ENCODE measurements around the gene DENND10.
"Not testable (repeated sequence)": the region's sequence is repeated elsewhere in the genome, so short reads cannot be mapped to it uniquely, and the experiment has no call there.

Gene DENND10

GRCh38 chr10:119132521-119133345 lies 28.8 kb downstream of the DENND10 start:
- no peak for DNase-seq (ENCODE audit: low spot score)

DNA sequence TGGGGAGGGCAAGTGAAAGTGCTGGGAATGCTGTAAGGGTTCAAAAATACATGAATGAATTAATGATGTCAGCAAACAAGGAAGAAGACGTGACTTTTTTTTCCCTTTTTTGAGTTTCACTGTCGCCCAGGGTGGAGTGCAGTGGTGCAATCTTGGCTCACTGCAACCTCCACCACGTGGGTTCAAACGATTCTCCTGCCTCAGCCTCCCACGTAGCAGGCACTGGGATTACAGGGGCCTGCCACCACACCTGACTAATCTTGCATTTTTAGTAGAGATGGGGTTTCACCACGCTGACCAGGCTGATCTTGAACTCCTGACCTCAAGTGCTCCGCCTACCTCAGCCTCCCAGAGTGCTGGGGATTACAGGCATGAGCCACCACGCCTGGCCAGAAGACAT lies 30.0 kb downstream of the DENND10 start:
- DNase-seq (ENCODE audit: low spot score) = no peak

DNA sequence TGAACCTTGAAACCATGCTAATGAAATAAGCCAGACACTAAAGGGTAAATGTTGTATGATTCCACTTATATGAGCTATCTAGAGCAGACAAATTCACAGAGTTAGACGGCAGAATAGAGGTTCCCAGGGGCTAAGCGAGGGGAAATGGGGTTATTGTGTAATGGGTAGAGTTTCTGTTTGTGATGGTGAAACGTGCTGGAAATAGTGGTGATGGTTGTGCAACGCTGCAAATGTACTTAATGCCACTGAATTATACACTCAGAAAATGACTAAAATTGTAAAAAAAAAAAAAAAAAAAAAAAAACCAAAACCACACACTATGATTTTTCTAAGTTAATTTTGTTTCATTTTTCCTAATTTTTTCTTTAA lies 31.6 kb downstream of the DENND10 start:
- DNase-seq (ENCODE audit: low spot score) = no peak

- DNase-seq (ENCODE audit: low spot score) = no peak
These were observed 32.2 kb downstream of the DENND10 start for GRCh38 chr10:119136084-119136483.

DNA sequence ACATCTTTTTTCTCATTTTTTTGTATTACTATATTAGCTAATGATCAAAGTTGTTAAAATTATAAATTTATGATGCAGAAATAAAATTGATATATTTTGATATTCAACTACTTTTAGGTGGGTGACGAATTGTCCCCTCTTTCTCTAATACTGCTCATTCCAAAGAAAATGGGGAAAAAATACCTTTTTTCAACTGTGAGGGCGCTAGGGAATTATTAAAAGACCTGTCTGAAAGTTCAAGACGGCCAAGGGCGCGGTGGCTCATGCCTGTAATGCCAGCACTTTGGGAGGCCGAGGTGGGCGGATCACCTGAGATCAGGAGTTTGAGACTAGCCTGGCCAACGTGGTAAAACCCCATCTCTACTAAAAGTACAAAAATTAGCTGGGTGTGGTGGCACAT lies 34.0 kb downstream of the DENND10 start:
- DNase-seq (ENCODE audit: low spot score) = not testable (repeated sequence)

DNA sequence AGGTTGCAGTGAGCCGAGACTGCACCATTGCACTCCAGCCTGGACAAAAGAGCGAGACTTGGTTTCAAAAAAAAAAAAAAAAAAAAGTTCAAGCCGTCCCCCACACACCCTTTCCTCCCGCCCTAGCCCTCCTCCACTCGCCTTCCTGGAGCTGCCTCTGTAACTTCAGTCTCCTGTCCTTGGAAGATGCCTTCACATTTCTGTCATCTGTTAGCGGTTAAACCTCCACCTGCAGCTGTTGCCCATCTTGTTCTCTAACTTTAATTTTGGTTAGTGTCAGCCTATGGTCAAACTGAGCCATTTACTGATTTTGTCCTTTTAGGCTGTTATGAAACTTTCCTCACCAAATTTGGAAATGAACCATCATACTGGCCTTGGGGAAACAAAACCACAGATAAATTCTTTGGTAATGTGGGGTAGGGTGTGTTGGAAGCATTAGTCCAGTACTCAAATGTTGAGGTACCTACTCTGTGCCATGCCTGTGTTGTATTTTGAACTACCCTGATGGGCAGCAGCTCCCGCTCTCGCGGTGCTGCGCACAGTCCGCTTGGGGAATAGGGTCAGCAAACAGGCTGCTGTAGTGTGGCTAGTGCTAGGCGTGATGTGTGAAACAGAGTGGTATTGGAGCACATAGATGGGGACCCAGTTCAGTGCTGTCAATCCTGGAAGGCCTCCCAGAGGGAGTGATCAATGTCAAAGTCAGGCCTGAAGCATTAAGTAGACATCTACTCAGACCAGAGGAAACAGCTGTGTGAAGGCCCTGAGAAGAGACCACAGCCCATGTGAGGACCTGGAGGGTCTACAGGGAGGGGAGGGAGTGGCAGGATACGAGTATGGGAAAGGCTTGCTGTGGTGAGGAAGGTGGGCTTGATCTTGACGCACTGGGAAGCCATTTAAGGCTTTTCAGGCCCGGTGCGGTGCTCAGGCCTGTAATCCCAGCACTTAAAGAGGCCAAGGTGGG lies 34.7 kb downstream of the DENND10 start:
- DNase-seq (ENCODE audit: low spot score) = no peak

GRCh38 chr10:119139464-119140067 lies 35.7 kb downstream of the DENND10 start:
- no peak for DNase-seq (ENCODE audit: low spot score)

- DNase-seq (ENCODE audit: low spot score) = no peak
These were observed 36.8 kb downstream of the DENND10 start for GRCh38 chr10:119140603-119141245.

DNA sequence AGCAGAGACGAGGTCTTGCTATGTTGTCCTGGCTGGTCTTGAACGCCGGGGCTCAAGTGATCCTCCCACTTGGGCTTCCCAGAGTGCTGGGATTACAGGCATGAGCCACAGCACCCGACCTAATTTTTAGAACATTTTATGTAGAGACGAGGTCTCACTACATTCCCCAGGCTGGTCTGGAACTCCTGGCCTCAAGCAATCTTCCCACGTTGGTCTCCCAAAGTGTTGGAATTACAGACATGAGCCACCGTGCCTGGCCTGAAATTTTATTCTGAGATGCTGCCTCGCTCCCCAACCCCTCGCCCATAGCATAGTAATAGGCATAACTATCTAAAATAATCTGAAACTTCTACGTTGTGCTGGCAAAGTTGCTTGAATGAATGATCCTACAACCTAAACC lies 39.7 kb downstream of the DENND10 start:
- DNase-seq (ENCODE audit: low spot score) = no peak

GRCh38 chr10:119149157-119149556 lies 45.2 kb downstream of the DENND10 start:
- DNase-seq (ENCODE audit: low spot score) = no peak

DNA sequence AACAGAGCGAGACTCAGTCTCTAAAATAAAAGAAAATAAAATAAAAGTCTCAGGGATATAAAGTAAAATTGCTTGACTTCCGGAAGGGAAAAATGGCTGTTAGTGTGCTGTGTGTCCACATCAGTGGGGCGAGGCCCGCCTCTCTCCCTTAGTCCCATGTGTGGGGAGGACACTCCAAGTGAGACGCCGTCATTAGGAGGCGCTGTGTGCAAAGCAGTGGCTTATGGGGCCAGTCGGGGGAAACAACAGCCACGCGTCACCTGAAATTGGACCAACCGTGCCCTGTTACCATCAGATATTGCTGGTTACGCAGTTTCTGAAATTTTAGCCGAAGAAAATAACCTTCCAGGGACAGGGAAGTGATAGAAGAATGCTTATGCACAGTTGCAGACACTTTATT lies 45.8 kb downstream of the DENND10 start:
- DNase-seq (ENCODE audit: low spot score) = no peak

GRCh38 chr10:119151601-119152000 lies 47.7 kb downstream of the DENND10 start:
- DNase-seq (ENCODE audit: low spot score) = not testable (repeated sequence)

DNA sequence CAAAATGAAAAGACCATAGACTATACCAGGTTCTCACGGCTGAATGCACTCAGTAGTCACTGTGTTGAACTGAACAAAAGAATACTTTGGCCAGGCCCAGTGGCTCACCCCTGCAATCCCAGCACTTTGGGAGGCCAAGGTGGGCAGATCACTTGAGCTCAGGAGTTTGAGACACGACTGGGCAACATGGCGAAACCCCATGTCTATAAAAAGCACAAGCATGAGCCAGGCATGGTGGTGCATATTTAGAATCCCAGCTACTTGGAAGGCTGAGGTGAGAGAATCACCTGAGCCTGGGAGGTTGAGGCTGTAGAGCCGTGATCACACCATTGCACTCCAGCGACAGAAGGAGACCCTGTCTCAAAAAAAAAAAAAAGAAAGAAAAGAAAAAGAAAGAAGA lies 49.1 kb downstream of the DENND10 start:
- DNase-seq (ENCODE audit: low spot score) = no peak

DNA sequence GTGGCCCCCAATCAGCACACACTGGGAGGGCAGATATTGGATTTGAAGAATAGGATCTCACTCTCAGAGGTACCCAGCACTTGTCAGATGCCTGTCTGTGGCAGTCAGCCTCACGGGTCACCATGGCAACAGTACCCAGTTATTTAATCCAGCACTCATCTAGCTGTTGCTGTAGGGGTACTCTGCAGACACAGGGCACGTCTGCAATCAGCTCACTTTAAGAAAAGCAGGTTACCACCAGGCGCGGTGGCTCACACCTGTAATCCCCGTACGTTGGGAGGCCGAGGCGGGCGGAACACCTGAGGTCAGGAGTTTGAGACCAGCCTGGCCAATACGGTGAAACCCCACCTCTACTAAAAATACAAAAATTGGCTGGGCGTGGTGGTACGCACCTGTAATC lies 49.7 kb downstream of the DENND10 start:
- no peak for DNase-seq (ENCODE audit: low spot score)

DNA sequence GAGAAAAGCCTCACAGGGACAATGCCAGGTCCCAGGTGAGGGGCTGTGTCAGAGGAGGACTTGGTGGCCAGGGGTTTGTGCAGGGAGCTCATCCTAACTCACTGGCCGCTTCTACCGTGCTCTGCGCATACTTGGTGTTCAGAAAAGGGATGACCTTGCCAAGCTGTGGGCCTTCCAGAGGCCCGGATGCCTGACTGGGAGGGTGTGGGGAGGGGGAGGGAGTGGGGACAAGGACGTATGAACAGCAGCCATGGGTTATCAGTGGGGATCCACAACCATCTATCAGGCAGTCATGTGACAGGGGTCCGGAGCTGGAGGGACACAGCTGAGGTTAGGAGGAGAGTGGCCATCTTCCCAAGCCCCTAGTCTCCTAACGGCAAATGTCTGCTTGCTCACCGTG lies 55.4 kb downstream of the DENND10 start:
- DNase-seq (ENCODE audit: low spot score) = no peak

DNA sequence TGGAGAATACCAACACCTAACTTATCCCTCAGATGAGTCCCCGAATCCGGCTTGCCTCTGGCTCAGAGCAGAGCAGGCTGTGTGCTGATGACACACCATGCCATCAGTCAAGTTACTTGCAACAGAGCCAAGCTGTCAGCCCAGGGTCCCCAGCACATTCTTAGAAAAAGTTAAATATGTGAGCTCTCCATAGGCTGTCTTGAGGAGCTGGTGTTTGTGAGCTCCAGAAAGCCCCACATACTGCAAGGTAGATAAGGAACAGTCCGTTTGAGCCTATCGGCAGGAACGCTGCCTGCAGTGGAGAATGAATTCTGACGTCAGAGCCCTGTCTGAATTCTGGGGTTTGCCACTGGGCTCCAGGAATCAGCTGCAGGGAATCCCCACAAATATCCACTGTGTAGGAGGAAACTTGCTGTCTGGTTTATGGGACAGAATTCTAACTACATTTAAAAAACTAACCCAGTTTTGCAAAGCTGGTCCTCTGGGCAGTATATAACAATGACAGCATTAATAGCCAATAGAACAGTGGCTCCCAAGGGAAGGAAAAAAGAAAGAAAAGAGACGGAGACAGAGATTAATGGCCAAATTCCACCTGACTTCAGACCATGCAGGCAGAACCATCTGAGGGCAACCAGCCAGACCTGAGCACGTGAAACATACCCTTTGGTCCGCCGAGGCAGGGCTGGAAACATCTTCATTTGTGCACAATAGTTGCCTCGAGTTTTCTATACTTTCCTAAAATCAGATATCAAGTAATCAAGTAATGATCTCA lies 58.0 kb downstream of the DENND10 start:
- no peak for DNase-seq (ENCODE audit: low spot score)

GRCh38 chr10:119162452-119163092 lies 58.7 kb downstream of the DENND10 start:
- DNase-seq (ENCODE audit: low spot score) = no peak

- DNase-seq (ENCODE audit: low spot score) = peak; percentile 16
These were observed 61.5 kb downstream of the DENND10 start, which contains the start of gene SFXN4 for GRCh38 chr10:119165171-119166117. Gene SFXN4 (minus strand): TSS chr10:119165714. CDS start chr10:119165647, 67 bp downstream.

DNA sequence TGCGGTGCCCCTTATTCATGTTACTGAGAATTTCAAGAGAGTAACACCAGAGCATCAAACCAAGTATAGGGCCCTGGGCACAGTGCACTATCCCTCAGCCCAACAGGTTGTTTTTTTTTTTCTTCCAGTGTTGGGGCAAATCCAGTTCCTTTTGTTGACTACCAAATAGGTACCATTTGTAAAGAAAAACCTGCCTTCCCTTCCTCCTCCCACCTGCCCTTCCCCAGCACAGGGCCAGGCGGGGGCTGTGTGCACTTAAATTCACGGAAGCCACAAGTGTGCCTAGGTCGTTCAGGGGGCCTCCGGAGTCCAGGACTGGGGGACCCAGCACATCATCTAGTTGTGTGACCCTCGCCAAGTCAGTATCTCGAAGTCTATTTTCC lies 62.2 kb downstream of the DENND10 start:
- no peak for DNase-seq (ENCODE audit: low spot score)

- DNase-seq (ENCODE audit: low spot score) = no peak
These were observed 62.7 kb downstream of the DENND10 start for GRCh38 chr10:119166564-119166963.
